Measurements from ENCODE around the gene UBLCP1.

The UBLCP1 gene

GRCh38 chr5:159262859-159263568, at the start of gene UBLCP1:
TSS of gene UBLCP1 (plus strand) at chr5:159263290. CDS start at chr5:159268916, 5,626 bp downstream.
- peak within 1 kb of the TSS; percentile 92 for H3K27ac ChIP-seq (ENCODE audit: low read depth, low read length)
- peaks cover 18% of the 10 kb centered on the region for H3K4me1 ChIP-seq (ENCODE audit: insufficient read depth, low read length)
- H3K9me3 ChIP-seq (ENCODE audit: low read length) = no peaks in the 10 kb centered on the region

DNA sequence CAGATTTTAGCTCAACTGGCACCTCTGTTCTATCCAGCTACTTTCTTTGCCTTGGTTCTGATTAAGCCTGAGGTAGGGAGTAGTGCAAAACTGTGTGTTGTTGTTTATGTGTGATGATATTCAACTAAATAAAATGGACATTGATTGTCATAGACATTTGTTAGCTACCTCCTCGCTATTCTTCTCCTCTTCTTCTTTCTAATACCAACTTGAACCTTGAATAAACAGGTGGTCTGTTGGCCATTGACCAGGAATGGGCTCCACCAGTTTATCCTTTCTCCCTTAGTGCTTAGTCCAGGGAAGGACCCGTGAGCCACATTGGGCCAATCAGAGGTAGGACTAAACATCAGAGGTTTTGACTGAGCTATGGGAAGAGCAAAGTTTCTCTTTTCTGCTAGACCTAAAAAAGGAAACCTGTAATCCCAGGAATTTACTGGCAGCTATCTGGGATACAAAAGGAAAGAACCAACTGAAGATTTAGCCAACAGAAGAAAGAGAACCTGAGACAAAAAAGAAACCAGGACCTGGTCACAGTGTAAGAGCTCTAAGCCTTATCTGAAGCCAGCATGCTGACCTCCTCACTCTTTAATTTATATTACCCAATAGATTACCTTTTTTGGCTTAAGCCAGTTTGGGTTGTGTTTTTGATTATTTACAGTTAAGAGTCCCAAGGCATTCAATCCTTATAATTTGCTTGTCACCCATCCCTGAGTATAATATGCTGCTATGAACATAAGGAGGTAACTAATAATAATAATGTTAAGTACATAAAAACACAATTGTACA, 48.4 kb upstream of the UBLCP1 start:
- no peak overlapping the region for H3K4me3 ChIP-seq (ENCODE audit: low read depth in 1 of 2, low read length in 2 of 2)

More at GRCh38 chr5:159262859-159263568, at the start of gene UBLCP1:
- H3K27me3 ChIP-seq (ENCODE audit: control insufficient read depth in 1 of 2, insufficient read depth in 2 of 2, low read length in 2 of 2) = no peaks in the 10 kb centered on the region
- peak within 1 kb of the TSS; percentile 92 for H3K9ac ChIP-seq (ENCODE audit: low read length)
- H3K4me3 ChIP-seq (ENCODE audit: low read depth in 1 of 2, low read length in 2 of 2) = peak within 1 kb of the TSS; percentile 86 to 93
- no peaks in the 10 kb centered on the region for H3K36me3 ChIP-seq (ENCODE audit: insufficient read depth, low read length)

GRCh38 chr5:159215886-159216285, 47.2 kb upstream of the UBLCP1 start:
- no peaks in the 10 kb centered on the region for H3K9me3 ChIP-seq (ENCODE audit: low read length)
- no peak overlapping the region for H3K9ac ChIP-seq (ENCODE audit: low read length)
- no peaks in the 10 kb centered on the region for H3K27me3 ChIP-seq (ENCODE audit: control insufficient read depth in 1 of 2, insufficient read depth in 2 of 2, low read length in 2 of 2)
- H3K4me1 ChIP-seq (ENCODE audit: insufficient read depth, low read length) = no peaks in the 10 kb centered on the region
- no peak overlapping the region for H3K27ac ChIP-seq (ENCODE audit: low read depth, low read length)
- H3K36me3 ChIP-seq (ENCODE audit: insufficient read depth, low read length) = no peaks in the 10 kb centered on the region
- no peak overlapping the region for H3K4me3 ChIP-seq (ENCODE audit: low read depth in 1 of 2, low read length in 2 of 2)

More for the DNA sequence above, 48.4 kb upstream of the UBLCP1 start:
- Histone ChIP-seq H3K4me1 (ENCODE audit: insufficient read depth, low read length) (peaks cover 5% of the 10 kb centered on the region), H3K9ac (ENCODE audit: low read length) (no peak overlapping the region), H3K27ac (ENCODE audit: low read depth, low read length) (no peak overlapping the region), H3K36me3 (ENCODE audit: insufficient read depth, low read length) (no peaks in the 10 kb centered on the region), H3K9me3 (ENCODE audit: low read length) (no peaks in the 10 kb centered on the region), H3K27me3 (ENCODE audit: control insufficient read depth in 1 of 2, insufficient read depth in 2 of 2, low read length in 2 of 2) (no peaks in the 10 kb centered on the region)

DNA sequence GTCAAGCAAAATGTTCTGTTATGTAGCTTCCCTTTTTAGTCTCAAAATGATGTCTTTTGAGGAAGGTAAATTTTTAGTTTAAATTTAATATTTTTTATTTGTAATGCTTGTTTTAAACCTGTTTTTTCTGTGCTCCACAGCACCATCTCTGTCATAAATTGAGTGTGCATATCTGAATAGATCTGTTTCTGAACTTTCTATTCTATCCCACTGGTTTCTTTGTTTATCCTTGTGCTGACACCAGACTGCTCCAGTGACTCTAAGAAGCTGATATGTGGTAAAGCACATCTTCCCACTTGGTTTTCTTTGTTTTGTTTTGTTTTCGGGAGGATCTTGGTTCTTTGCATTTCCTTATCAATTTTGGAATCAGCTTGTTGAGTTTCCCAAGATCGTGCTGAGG, 46.6 kb upstream of the UBLCP1 start:
- no peak overlapping the region for H3K27ac ChIP-seq (ENCODE audit: low read depth, low read length)
- H3K9ac ChIP-seq (ENCODE audit: low read length) = no peak overlapping the region
- H3K4me3 ChIP-seq (ENCODE audit: low read depth in 1 of 2, low read length in 2 of 2) = no peak overlapping the region
- no peaks in the 10 kb centered on the region for H3K9me3 ChIP-seq (ENCODE audit: low read length)
- H3K36me3 ChIP-seq (ENCODE audit: insufficient read depth, low read length) = no peaks in the 10 kb centered on the region
- H3K4me1 ChIP-seq (ENCODE audit: insufficient read depth, low read length) = no peaks in the 10 kb centered on the region
- no peaks in the 10 kb centered on the region for H3K27me3 ChIP-seq (ENCODE audit: control insufficient read depth in 1 of 2, insufficient read depth in 2 of 2, low read length in 2 of 2)

DNA sequence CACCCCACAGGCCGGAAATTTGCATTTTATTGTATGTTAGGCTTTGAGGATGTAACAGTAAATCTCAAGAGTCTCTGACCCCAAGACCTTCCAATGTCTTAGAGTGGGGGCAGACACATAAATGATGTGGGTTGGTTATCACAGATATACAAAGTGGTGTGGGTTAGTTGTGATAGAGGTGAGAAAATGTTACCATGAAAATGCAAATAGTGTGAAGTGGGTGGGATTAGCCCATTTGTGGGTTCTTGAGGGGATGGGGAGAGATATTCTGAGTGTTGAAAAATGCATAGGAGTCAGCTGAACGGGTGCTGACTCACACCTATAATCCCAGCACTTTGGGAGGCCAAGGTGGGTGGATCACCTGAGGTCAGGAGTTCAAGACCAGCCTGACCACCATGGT, 45.9 kb upstream of the UBLCP1 start:
- Histone ChIP-seq H3K27ac (ENCODE audit: low read depth, low read length) (no peak overlapping the region), H3K4me3 (ENCODE audit: low read depth in 1 of 2, low read length in 2 of 2) (no peak overlapping the region), H3K36me3 (ENCODE audit: insufficient read depth, low read length) (no peaks in the 10 kb centered on the region), H3K27me3 (ENCODE audit: control insufficient read depth in 1 of 2, insufficient read depth in 2 of 2, low read length in 2 of 2) (no peaks in the 10 kb centered on the region), H3K9me3 (ENCODE audit: low read length) (no peaks in the 10 kb centered on the region), H3K4me1 (ENCODE audit: insufficient read depth, low read length) (no peaks in the 10 kb centered on the region), H3K9ac (ENCODE audit: low read length) (no peak overlapping the region)

- H3K36me3 ChIP-seq (ENCODE audit: insufficient read depth, low read length) = no peaks in the 10 kb centered on the region
Observed at GRCh38 chr5:159218595-159219023, 44.5 kb upstream of the UBLCP1 start.

DNA sequence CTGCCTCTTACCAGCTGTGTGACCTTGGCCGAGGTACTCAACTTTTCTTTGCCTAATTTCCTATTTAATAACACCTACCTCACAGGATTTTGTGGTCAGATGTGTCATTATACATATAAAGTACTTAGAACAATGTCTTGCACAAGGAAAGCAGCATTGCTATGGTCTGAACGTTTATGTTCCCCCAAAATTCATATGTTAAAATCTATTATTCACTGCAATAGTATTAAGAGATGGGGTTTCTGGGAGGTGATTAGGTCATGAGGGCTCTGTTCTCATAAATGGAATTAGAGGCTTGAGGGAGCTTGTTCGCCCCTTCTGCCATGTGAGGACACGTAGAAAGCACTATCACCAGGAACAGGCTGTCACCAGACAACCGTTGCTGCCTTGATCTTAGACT, 42.9 kb upstream of the UBLCP1 start:
- no peaks in the 10 kb centered on the region for H3K27me3 ChIP-seq (ENCODE audit: control insufficient read depth in 1 of 2, insufficient read depth in 2 of 2, low read length in 2 of 2)
- no peaks in the 10 kb centered on the region for H3K4me1 ChIP-seq (ENCODE audit: insufficient read depth, low read length)
- H3K27ac ChIP-seq (ENCODE audit: low read depth, low read length) = no peak overlapping the region
- H3K4me3 ChIP-seq (ENCODE audit: low read depth in 1 of 2, low read length in 2 of 2) = no peak overlapping the region
- no peaks in the 10 kb centered on the region for H3K9me3 ChIP-seq (ENCODE audit: low read length)
- no peaks in the 10 kb centered on the region for H3K36me3 ChIP-seq (ENCODE audit: insufficient read depth, low read length)
- H3K9ac ChIP-seq (ENCODE audit: low read length) = no peak overlapping the region

More at GRCh38 chr5:159218595-159219023, 44.5 kb upstream of the UBLCP1 start:
- Histone ChIP-seq H3K4me3 (ENCODE audit: low read depth in 1 of 2, low read length in 2 of 2) (no peak overlapping the region), H3K9me3 (ENCODE audit: low read length) (no peaks in the 10 kb centered on the region), H3K9ac (ENCODE audit: low read length) (no peak overlapping the region), H3K27ac (ENCODE audit: low read depth, low read length) (no peak overlapping the region), H3K27me3 (ENCODE audit: control insufficient read depth in 1 of 2, insufficient read depth in 2 of 2, low read length in 2 of 2) (no peaks in the 10 kb centered on the region), H3K4me1 (ENCODE audit: insufficient read depth, low read length) (no peaks in the 10 kb centered on the region)

- Histone ChIP-seq H3K4me1 (ENCODE audit: insufficient read depth, low read length) (no peaks in the 10 kb centered on the region), H3K9ac (ENCODE audit: low read length) (no peak overlapping the region), H3K36me3 (ENCODE audit: insufficient read depth, low read length) (no peaks in the 10 kb centered on the region), H3K27ac (ENCODE audit: low read depth, low read length) (no peak overlapping the region), H3K9me3 (ENCODE audit: low read length) (no peaks in the 10 kb centered on the region), H3K27me3 (ENCODE audit: control insufficient read depth in 1 of 2, insufficient read depth in 2 of 2, low read length in 2 of 2) (no peaks in the 10 kb centered on the region), H3K4me3 (ENCODE audit: low read depth in 1 of 2, low read length in 2 of 2) (no peak overlapping the region)
Observed at GRCh38 chr5:159223469-159223868, 39.6 kb upstream of the UBLCP1 start.

DNA sequence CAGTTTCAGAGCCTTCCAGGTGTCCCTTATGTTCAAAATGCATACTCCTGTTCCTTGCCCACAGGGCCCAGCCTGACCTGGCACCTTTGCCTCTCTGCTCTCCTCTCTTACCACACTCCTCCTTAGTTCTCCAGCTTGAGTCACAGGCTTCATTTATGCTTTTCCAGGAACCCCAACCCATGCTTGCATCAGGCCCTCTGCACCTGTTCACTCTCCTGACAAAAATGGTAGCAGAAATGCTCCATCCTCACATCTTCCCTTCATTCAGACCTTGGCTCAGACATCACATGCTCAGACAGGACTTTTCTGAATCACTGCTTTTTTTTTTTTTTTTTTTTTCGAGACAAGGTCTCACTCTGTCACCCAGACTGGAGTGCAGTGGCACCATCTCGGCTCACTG, 38.6 kb upstream of the UBLCP1 start:
- Histone ChIP-seq H3K9me3 (ENCODE audit: low read length) (no peaks in the 10 kb centered on the region), H3K4me3 (ENCODE audit: low read depth in 1 of 2, low read length in 2 of 2) (no peak overlapping the region), H3K4me1 (ENCODE audit: insufficient read depth, low read length) (no peaks in the 10 kb centered on the region), H3K27me3 (ENCODE audit: control insufficient read depth in 1 of 2, insufficient read depth in 2 of 2, low read length in 2 of 2) (no peaks in the 10 kb centered on the region), H3K36me3 (ENCODE audit: insufficient read depth, low read length) (no peaks in the 10 kb centered on the region), H3K9ac (ENCODE audit: low read length) (no peak overlapping the region), H3K27ac (ENCODE audit: low read depth, low read length) (no peak overlapping the region)

DNA sequence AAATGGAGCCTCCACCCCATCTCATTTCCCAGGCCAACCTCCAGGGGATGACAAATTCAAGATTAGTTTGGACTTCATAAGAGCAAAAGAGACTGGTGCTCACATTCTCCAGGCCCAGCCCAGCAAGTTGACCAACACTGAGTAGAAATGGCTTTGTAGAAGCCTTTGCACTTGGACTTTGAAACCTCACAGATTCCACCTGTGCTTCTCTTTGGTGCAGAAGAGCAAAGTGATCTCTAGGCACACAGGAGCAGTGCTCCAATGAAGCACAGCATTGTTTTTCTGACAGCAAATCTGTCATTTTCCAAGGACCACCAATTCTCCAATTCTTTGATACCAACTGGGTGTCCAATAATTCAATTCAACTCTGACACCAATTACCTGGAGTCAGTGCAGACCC, 36.6 kb upstream of the UBLCP1 start:
- Histone ChIP-seq H3K36me3 (ENCODE audit: insufficient read depth, low read length) (no peaks in the 10 kb centered on the region), H3K27ac (ENCODE audit: low read depth, low read length) (no peak overlapping the region), H3K27me3 (ENCODE audit: control insufficient read depth in 1 of 2, insufficient read depth in 2 of 2, low read length in 2 of 2) (no peaks in the 10 kb centered on the region), H3K4me3 (ENCODE audit: low read depth in 1 of 2, low read length in 2 of 2) (no peak overlapping the region), H3K9ac (ENCODE audit: low read length) (no peak overlapping the region), H3K4me1 (ENCODE audit: insufficient read depth, low read length) (no peaks in the 10 kb centered on the region), H3K9me3 (ENCODE audit: low read length) (no peaks in the 10 kb centered on the region)

- H3K9me3 ChIP-seq (ENCODE audit: low read length) = no peaks in the 10 kb centered on the region
- no peaks in the 10 kb centered on the region for H3K36me3 ChIP-seq (ENCODE audit: insufficient read depth, low read length)
- H3K4me3 ChIP-seq (ENCODE audit: low read depth in 1 of 2, low read length in 2 of 2) = no peak overlapping the region
- H3K9ac ChIP-seq (ENCODE audit: low read length) = no peak overlapping the region
- H3K27me3 ChIP-seq (ENCODE audit: control insufficient read depth in 1 of 2, insufficient read depth in 2 of 2, low read length in 2 of 2) = no peaks in the 10 kb centered on the region
- H3K27ac ChIP-seq (ENCODE audit: low read depth, low read length) = no peak overlapping the region
- H3K4me1 ChIP-seq (ENCODE audit: insufficient read depth, low read length) = no peaks in the 10 kb centered on the region
Observed at GRCh38 chr5:159227452-159227851, 35.6 kb upstream of the UBLCP1 start.
